ENCODE results near the gene INSYN2B.

The INSYN2B gene

GRCh38 chr5:169922474-169922873 lies 57.8 kb downstream of the INSYN2B start:
- H3K4me3 ChIP-seq (ENCODE audit: low read depth, low read length) = no peak overlapping the region
- CTCF ChIA-PET = interaction anchor here (0.8 to 2.9 kb wide), 4 partner anchors 9 to 220 kb away, joined by 3 to 11 read pairs (median 4); partner anchors contain the start of gene INSYN2B
- no peak for TF ChIP-seq CTCF (IDR thresholded peaks at IDR 0.05; ENCODE audit: insufficient read depth, low read length, missing control alignments)
- no peak for DNase-seq (ENCODE audit: low read depth, low spot score)
- POLR2A ChIA-PET = no interaction called here

- TF ChIP-seq CTCF (IDR thresholded peaks at IDR 0.05; ENCODE audit: insufficient read depth, low read length, missing control alignments) = no peak
- no peak for DNase-seq (ENCODE audit: low read depth, low spot score)
- H3K4me3 ChIP-seq (ENCODE audit: low read depth, low read length) = no peak overlapping the region
- POLR2A ChIA-PET = no interaction called here
- CTCF ChIA-PET = interaction anchor here (0.8 to 2.9 kb wide), 3 partner anchors 20 to 219 kb away, joined by 3 to 11 read pairs (median 3); partner anchors contain the start of gene INSYN2B
These were observed 58.3 kb downstream of the INSYN2B start for GRCh38 chr5:169921949-169922348.

- TF ChIP-seq CTCF (IDR thresholded peaks at IDR 0.05; ENCODE audit: insufficient read depth, low read length, missing control alignments) = no peak
- ChIA-PET CTCF (interaction anchor here (0.6 to 2.9 kb wide), 3 partner anchors 14 to 59 kb away, joined by 3 to 11 read pairs (median 3); partner anchors contain the start of gene INSYN2B), POLR2A (no interaction called here)
- DNase-seq (ENCODE audit: low read depth, low spot score) = no peak
- no peak overlapping the region for H3K4me3 ChIP-seq (ENCODE audit: low read depth, low read length)
These were observed 58.9 kb downstream of the INSYN2B start for GRCh38 chr5:169921384-169921783.

- no peak for TF ChIP-seq CTCF (IDR thresholded peaks at IDR 0.05; ENCODE audit: insufficient read depth, low read length, missing control alignments)
- POLR2A ChIA-PET = no interaction called here
- CTCF ChIA-PET = interaction anchor here (2.3 to 2.9 kb wide), 2 partner anchors 60 to 219 kb away, joined by 5 to 11 read pairs; partner anchors contain the start of gene INSYN2B
These were observed 59.8 kb downstream of the INSYN2B start for GRCh38 chr5:169920474-169920873.

DNA sequence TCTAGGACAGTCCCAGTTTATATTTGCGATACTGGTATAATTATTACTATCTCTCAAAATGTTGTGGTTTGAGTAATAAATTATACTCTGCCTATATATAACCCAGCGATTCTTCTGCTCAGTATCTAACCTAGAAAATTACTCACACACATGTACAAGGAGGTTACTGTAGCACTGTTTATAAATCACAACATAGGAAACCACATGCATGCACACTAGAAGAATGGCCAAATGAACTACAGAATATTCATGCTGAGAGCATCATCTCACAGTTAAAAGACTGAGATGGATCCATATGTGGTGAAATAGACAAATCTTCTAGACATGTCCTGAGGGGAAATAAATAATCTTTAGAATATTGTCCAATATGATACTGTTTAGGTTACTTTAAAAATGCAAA lies 62.1 kb downstream of the INSYN2B start:
- ChIA-PET POLR2A (no interaction called here), CTCF (interaction anchor here (2.3 kb wide), 1 partner anchor 217 kb away, joined by 5 read pairs; no protein-coding TSS in a partner anchor)
- DNase-seq (ENCODE audit: low read depth, low spot score) = no peak
- H3K4me3 ChIP-seq (ENCODE audit: low read depth, low read length) = no peak overlapping the region
- no peak for TF ChIP-seq CTCF (IDR thresholded peaks at IDR 0.05; ENCODE audit: insufficient read depth, low read length, missing control alignments)

More at GRCh38 chr5:169920474-169920873, 59.8 kb downstream of the INSYN2B start:
- no peak for DNase-seq (ENCODE audit: low read depth, low spot score)
- no peak overlapping the region for H3K4me3 ChIP-seq (ENCODE audit: low read depth, low read length)

GRCh38 chr5:169917500-169917899 lies 62.8 kb downstream of the INSYN2B start:
- TF ChIP-seq CTCF (IDR thresholded peaks at IDR 0.05; ENCODE audit: insufficient read depth, low read length, missing control alignments) = no peak
- DNase-seq (ENCODE audit: low read depth, low spot score) = no peak
- no peak overlapping the region for H3K4me3 ChIP-seq (ENCODE audit: low read depth, low read length)
- POLR2A ChIA-PET = no interaction called here
- CTCF ChIA-PET = no interaction called here
